ENCODE data around the gene AP2A1.

The AP2A1 gene

DNA sequence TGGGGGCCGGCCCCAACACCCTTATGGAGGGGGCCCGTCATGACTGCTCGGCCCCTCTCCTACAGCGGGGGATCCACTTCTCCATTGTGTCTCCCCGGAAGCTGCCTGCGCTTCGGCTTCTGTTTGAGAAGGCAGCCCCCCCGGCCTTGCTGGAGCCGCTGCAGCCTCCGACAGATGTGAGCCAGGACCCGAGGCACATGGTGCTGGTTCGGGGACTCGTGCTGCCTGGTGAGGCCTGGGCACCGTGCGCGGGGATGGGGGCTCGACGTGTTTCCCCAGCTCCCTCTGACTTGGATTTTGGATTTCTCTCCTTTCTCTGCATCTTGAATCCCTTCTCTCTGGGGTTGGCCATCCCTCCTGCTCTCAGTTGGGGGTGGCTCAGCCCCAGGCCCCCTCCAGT is 62.9 kb downstream of the AP2A1 start:
- Histone ChIP-seq H3K4me2 (ENCODE audit: low read depth, low read length, poor library complexity, severe bottlenecking) (no peak overlapping the region), H3K9ac (ENCODE audit: low read length) (no peak overlapping the region), H3K9me3 (ENCODE audit: insufficient read depth, low read length) (no peaks in the 10 kb centered on the region), H3K27me3 (ENCODE audit: low read length) (no peaks in the 10 kb centered on the region), H3K36me3 (ENCODE audit: low read length) (no peaks in the 10 kb centered on the region; the same call in 1 of the 2 replicates), H3F3A (ENCODE audit: insufficient read depth) (no peaks in the 10 kb centered on the region), H2AFZ (ENCODE audit: low read depth, low read length, severe bottlenecking) (no peak overlapping the region), H3K9me2 (replicated peaks; ENCODE audit: insufficient read depth, low read length) (no peaks in the 10 kb centered on the region), H4K20me1 (ENCODE audit: low read depth, low read length) (no peaks in the 10 kb centered on the region), H3K79me2 (ENCODE audit: insufficient read depth, low read length) (peaks cover 20% of the 10 kb centered on the region), H3K27ac (ENCODE audit: low read depth, low read length) (no peak overlapping the region), H3K4me3 (ENCODE audit: insufficient read depth, low read length, poor library complexity, severe bottlenecking) (no peak overlapping the region)
- TF ChIP-seq, protein P1, sequence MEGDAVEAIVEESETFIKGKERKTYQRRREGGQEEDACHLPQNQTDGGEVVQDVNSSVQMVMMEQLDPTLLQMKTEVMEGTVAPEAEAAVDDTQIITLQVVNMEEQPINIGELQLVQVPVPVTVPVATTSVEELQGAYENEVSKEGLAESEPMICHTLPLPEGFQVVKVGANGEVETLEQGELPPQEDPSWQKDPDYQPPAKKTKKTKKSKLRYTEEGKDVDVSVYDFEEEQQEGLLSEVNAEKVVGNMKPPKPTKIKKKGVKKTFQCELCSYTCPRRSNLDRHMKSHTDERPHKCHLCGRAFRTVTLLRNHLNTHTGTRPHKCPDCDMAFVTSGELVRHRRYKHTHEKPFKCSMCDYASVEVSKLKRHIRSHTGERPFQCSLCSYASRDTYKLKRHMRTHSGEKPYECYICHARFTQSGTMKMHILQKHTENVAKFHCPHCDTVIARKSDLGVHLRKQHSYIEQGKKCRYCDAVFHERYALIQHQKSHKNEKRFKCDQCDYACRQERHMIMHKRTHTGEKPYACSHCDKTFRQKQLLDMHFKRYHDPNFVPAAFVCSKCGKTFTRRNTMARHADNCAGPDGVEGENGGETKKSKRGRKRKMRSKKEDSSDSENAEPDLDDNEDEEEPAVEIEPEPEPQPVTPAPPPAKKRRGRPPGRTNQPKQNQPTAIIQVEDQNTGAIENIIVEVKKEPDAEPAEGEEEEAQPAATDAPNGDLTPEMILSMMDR (IDR thresholded peaks at IDR 0.05; ENCODE audit: insufficient read depth, low read length, poor library complexity, severe bottlenecking): no peak
- no peak for TF ChIP-seq EZH2phosphoT487 (conservative IDR thresholded peaks at IDR 0.05; ENCODE audit: low read length)

DNA sequence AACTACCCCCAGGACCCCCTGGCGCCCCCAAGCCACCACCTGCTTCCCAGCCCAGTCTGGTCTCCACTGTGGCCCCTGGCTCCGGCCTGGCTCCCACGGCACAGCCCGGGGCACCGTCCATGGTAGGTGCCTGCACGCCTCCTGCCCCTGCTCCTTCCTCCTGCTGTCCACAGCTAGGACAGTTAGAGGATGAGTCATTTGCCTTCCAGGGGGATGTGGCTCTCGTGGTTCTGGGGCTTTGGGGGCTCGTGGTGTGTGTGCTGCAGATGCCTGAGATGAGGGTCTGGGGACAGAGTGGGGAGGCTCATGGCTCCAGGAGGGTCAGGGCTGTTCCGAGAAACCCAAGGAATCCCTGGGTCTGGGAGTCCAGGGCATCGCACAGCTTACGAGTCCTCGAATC is 64.0 kb downstream of the AP2A1 start:
- Histone ChIP-seq H3K27me3 (ENCODE audit: low read length) (no peaks in the 10 kb centered on the region), H3K9me2 (replicated peaks; ENCODE audit: insufficient read depth, low read length) (no peaks in the 10 kb centered on the region), H3K9me3 (ENCODE audit: insufficient read depth, low read length) (no peaks in the 10 kb centered on the region), H3K27ac (ENCODE audit: low read depth, low read length) (no peak overlapping the region), H3K36me3 (ENCODE audit: low read length) (no peaks in the 10 kb centered on the region; the same call in 1 of the 2 replicates), H2AFZ (ENCODE audit: low read depth, low read length, severe bottlenecking) (no peak overlapping the region), H3K79me2 (ENCODE audit: insufficient read depth, low read length) (peaks cover 10% of the 10 kb centered on the region; the same call in 1 of the 2 replicates), H3K4me3 (ENCODE audit: insufficient read depth, low read length, poor library complexity, severe bottlenecking) (no peak overlapping the region), H3F3A (ENCODE audit: insufficient read depth) (no peaks in the 10 kb centered on the region), H3K9ac (ENCODE audit: low read length) (no peak overlapping the region), H3K4me2 (ENCODE audit: low read depth, low read length, poor library complexity, severe bottlenecking) (no peak overlapping the region), H4K20me1 (ENCODE audit: low read depth, low read length) (no peaks in the 10 kb centered on the region)
- TF ChIP-seq EZH2phosphoT487 (conservative IDR thresholded peaks at IDR 0.05; ENCODE audit: low read length): no peak
- TF ChIP-seq, protein P1 (IDR thresholded peaks at IDR 0.05; ENCODE audit: insufficient read depth, low read length, poor library complexity, severe bottlenecking): no peak

DNA sequence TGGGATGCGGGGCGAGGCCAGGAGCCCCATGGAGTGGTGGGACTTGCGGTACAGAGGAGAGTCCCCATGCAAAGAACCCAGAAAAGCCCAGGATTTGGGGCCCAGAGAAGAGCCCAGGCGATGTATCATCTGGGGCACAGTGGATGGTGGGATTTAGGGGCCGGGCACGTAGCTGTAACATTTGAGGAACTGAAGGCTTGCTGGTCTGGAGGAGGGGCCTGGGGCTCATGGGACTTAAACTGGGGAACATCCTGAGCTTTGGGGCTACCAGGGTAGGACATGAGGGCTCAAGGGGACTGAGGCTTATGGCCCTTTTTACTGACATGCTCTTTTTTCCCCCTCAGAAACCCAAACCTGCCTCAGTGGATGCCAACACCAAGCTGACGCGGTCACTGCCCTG is 64.8 kb downstream of the AP2A1 start:
- Histone ChIP-seq H4K20me1 (ENCODE audit: low read depth, low read length) (no peaks in the 10 kb centered on the region), H3K9ac (ENCODE audit: low read length) (no peak overlapping the region), H3F3A (ENCODE audit: insufficient read depth) (no peaks in the 10 kb centered on the region), H3K9me3 (ENCODE audit: insufficient read depth, low read length) (no peaks in the 10 kb centered on the region), H2AFZ (ENCODE audit: low read depth, low read length, severe bottlenecking) (no peak overlapping the region), H3K4me3 (ENCODE audit: insufficient read depth, low read length, poor library complexity, severe bottlenecking) (no peak overlapping the region), H3K9me2 (replicated peaks; ENCODE audit: insufficient read depth, low read length) (no peaks in the 10 kb centered on the region), H3K27me3 (ENCODE audit: low read length) (no peaks in the 10 kb centered on the region), H3K27ac (ENCODE audit: low read depth, low read length) (no peak overlapping the region), H3K36me3 (ENCODE audit: low read length) (no peaks in the 10 kb centered on the region; the same call in 1 of the 2 replicates), H3K79me2 (ENCODE audit: insufficient read depth, low read length) (peaks cover 1% of the 10 kb centered on the region; the same call in 1 of the 2 replicates), H3K4me2 (ENCODE audit: low read depth, low read length, poor library complexity, severe bottlenecking) (no peak overlapping the region)
- TF ChIP-seq, protein P1 (IDR thresholded peaks at IDR 0.05; ENCODE audit: insufficient read depth, low read length, poor library complexity, severe bottlenecking): no peak
- TF ChIP-seq EZH2phosphoT487 (conservative IDR thresholded peaks at IDR 0.05; ENCODE audit: low read length): no peak

All from SU-DHL-6 (cell line).